ENCODE data around the gene PRR12.

The PRR12 gene

GRCh38 chr19:49564616-49565045, 26.4 kb upstream of the PRR12 start:
- no peaks in the 10 kb centered on the region for H3F3A ChIP-seq (ENCODE audit: control insufficient read depth, insufficient read depth)
- H3K9me2 ChIP-seq (replicated peaks; ENCODE audit: control insufficient read depth, low read length) = no peaks in the 10 kb centered on the region
- no peak for TF ChIP-seq CTCF (IDR thresholded peaks at IDR 0.05; ENCODE audit: low read depth, low read length, poor library complexity, severe bottlenecking)
- no peak for TF ChIP-seq EZH2phosphoT487 (IDR thresholded peaks at IDR 0.05; ENCODE audit: borderline replicate concordance, low read length)
- H3K4me3 ChIP-seq (ENCODE audit: low read length) = no peak overlapping the region
- no peaks in the 10 kb centered on the region for H4K20me1 ChIP-seq (ENCODE audit: control insufficient read depth, insufficient read depth, low read depth, low read length)
- no peak overlapping the region for H3K27ac ChIP-seq (ENCODE audit: low read depth, low read length)
- peaks cover 9% of the 10 kb centered on the region for H3K4me1 ChIP-seq (ENCODE audit: control insufficient read depth, low read length)
- H3K79me2 ChIP-seq (ENCODE audit: control insufficient read depth, low read length) = peaks cover 30% of the 10 kb centered on the region
- no peaks in the 10 kb centered on the region for H3K27me3 ChIP-seq (ENCODE audit: control insufficient read depth, low read length)
- no peaks in the 10 kb centered on the region for H3K9me3 ChIP-seq (ENCODE audit: control insufficient read depth, insufficient read depth, low read length)
- peaks cover 4% of the 10 kb centered on the region; the same call in 1 of the 2 replicates for H3K36me3 ChIP-seq (ENCODE audit: control insufficient read depth, low read length)
- H3K4me2 ChIP-seq (ENCODE audit: low read length) = no peak overlapping the region

GRCh38 chr19:49565261-49565660, 25.7 kb upstream of the PRR12 start:
- Histone ChIP-seq H3K9me2 (replicated peaks; ENCODE audit: control insufficient read depth, low read length) (no peaks in the 10 kb centered on the region), H3K27me3 (ENCODE audit: control insufficient read depth, low read length) (no peaks in the 10 kb centered on the region), H3K9me3 (ENCODE audit: control insufficient read depth, insufficient read depth, low read length) (no peaks in the 10 kb centered on the region), H4K20me1 (ENCODE audit: control insufficient read depth, insufficient read depth, low read depth, low read length) (no peaks in the 10 kb centered on the region), H3K79me2 (ENCODE audit: control insufficient read depth, low read length) (peaks cover 36% of the 10 kb centered on the region), H3K4me2 (ENCODE audit: low read length) (no peak overlapping the region), H3K27ac (ENCODE audit: low read depth, low read length) (no peak overlapping the region), H3K4me1 (ENCODE audit: control insufficient read depth, low read length) (peaks cover 10% of the 10 kb centered on the region), H3K36me3 (ENCODE audit: control insufficient read depth, low read length) (0 out of 2 replicates have a peak, but pooled peaks cover under 1% of the 10 kb centered on the region), H3F3A (ENCODE audit: control insufficient read depth, insufficient read depth) (no peaks in the 10 kb centered on the region), H3K4me3 (ENCODE audit: low read length) (no peak overlapping the region)
- TF ChIP-seq EZH2phosphoT487 (IDR thresholded peaks at IDR 0.05; ENCODE audit: borderline replicate concordance, low read length) (no peak), CTCF (IDR thresholded peaks at IDR 0.05; ENCODE audit: low read depth, low read length, poor library complexity, severe bottlenecking) (no peak)

GRCh38 chr19:49566302-49566701, 24.7 kb upstream of the PRR12 start:
- TF ChIP-seq CTCF (IDR thresholded peaks at IDR 0.05; ENCODE audit: low read depth, low read length, poor library complexity, severe bottlenecking) = no peak
- no peak for TF ChIP-seq EZH2phosphoT487 (IDR thresholded peaks at IDR 0.05; ENCODE audit: borderline replicate concordance, low read length)
- Histone ChIP-seq H3F3A (ENCODE audit: control insufficient read depth, insufficient read depth) (no peaks in the 10 kb centered on the region), H3K27me3 (ENCODE audit: control insufficient read depth, low read length) (no peaks in the 10 kb centered on the region), H4K20me1 (ENCODE audit: control insufficient read depth, insufficient read depth, low read depth, low read length) (no peaks in the 10 kb centered on the region), H3K27ac (ENCODE audit: low read depth, low read length) (no peak overlapping the region), H3K9me2 (replicated peaks; ENCODE audit: control insufficient read depth, low read length) (no peaks in the 10 kb centered on the region), H3K4me1 (ENCODE audit: control insufficient read depth, low read length) (peaks cover 15% of the 10 kb centered on the region), H3K36me3 (ENCODE audit: control insufficient read depth, low read length) (no peaks in the 10 kb centered on the region), H3K4me3 (ENCODE audit: low read length) (no peak overlapping the region), H3K9me3 (ENCODE audit: control insufficient read depth, insufficient read depth, low read length) (no peaks in the 10 kb centered on the region), H3K4me2 (ENCODE audit: low read length) (no peak overlapping the region), H3K79me2 (ENCODE audit: control insufficient read depth, low read length) (peaks cover 37% of the 10 kb centered on the region)
